ENCODE results near the gene COMMD6. TPM values are rescaled to one million over a fixed set of nuclear protein-coding genes. Genes with fewer than 3 reads are reported as not detected.

Gene COMMD6
- total and polyA plus RNA-seq, 2 experiments from 2014 or later = 34.9 to 339 TPM

DNA sequence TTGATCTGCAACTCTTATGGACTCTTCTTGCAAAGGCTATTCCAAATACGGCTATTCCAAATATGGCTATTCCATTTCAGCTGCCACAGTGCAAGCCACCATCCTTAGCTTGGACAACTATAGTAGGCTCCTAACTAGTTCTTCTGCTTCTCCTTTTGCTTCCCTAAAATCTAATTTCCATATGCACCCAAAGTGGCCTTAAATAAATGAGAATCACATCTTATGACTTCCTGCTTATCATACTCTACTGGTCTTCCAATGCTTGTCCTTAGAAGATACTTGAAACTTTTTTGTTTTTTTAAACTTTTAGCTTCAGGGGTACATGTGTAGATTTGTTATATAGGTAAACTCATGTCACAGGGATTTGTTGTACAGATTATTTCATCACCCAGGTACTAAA lies 16.8 kb upstream of the COMMD6 start (continued):
- TF ChIP-seq, protein P1, sequence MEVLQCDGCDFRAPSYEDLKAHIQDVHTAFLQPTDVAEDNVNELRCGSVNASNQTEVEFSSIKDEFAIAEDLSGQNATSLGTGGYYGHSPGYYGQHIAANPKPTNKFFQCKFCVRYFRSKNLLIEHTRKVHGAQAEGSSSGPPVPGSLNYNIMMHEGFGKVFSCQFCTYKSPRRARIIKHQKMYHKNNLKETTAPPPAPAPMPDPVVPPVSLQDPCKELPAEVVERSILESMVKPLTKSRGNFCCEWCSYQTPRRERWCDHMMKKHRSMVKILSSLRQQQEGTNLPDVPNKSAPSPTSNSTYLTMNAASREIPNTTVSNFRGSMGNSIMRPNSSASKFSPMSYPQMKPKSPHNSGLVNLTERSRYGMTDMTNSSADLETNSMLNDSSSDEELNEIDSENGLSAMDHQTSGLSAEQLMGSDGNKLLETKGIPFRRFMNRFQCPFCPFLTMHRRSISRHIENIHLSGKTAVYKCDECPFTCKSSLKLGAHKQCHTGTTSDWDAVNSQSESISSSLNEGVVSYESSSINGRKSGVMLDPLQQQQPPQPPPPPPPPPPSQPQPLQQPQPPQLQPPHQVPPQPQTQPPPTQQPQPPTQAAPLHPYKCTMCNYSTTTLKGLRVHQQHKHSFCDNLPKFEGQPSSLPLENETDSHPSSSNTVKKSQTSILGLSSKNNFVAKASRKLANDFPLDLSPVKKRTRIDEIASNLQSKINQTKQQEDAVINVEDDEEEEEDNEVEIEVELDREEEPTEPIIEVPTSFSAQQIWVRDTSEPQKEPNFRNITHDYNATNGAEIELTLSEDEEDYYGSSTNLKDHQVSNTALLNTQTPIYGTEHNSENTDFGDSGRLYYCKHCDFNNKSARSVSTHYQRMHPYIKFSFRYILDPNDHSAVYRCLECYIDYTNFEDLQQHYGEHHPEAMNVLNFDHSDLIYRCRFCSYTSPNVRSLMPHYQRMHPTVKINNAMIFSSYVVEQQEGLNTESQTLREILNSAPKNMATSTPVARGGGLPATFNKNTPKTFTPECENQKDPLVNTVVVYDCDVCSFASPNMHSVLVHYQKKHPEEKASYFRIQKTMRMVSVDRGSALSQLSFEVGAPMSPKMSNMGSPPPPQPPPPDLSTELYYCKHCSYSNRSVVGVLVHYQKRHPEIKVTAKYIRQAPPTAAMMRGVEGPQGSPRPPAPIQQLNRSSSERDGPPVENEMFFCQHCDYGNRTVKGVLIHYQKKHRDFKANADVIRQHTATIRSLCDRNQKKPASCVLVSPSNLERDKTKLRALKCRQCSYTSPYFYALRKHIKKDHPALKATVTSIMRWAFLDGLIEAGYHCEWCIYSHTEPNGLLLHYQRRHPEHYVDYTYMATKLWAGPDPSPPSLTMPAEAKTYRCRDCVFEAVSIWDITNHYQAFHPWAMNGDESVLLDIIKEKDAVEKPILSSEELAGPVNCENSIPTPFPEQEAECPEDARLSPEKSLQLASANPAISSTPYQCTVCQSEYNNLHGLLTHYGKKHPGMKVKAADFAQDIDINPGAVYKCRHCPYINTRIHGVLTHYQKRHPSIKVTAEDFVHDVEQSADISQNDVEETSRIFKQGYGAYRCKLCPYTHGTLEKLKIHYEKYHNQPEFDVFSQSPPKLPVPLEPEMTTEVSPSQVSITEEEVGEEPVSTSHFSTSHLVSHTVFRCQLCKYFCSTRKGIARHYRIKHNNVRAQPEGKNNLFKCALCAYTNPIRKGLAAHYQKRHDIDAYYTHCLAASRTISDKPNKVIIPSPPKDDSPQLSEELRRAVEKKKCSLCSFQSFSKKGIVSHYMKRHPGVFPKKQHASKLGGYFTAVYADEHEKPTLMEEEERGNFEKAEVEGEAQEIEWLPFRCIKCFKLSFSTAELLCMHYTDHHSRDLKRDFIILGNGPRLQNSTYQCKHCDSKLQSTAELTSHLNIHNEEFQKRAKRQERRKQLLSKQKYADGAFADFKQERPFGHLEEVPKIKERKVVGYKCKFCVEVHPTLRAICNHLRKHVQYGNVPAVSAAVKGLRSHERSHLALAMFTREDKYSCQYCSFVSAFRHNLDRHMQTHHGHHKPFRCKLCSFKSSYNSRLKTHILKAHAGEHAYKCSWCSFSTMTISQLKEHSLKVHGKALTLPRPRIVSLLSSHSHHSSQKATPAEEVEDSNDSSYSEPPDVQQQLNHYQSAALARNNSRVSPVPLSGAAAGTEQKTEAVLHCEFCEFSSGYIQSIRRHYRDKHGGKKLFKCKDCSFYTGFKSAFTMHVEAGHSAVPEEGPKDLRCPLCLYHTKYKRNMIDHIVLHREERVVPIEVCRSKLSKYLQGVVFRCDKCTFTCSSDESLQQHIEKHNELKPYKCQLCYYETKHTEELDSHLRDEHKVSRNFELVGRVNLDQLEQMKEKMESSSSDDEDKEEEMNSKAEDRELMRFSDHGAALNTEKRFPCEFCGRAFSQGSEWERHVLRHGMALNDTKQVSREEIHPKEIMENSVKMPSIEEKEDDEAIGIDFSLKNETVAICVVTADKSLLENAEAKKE (CRISPR knock-in tag; IDR thresholded peaks at IDR 0.05) = no peak

DNA sequence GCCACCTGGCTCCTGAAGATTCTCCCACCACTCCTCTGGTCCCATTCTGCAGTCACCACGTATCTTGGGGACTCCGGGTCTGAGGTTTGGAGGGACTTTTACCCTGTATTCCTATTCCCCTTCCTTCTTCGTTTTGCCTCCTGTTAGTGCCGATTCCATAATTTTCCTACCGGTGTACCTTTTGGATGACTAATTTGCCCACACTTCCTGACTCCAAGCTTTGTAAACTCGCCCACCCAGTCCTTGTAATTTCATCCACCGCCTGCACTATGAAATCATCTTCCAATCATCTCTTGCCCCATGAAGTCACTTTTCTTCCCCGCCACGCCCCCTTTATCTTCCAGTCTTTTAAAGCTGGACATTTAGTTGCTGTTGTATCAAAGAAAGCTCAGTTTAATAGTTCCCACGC lies 12.5 kb upstream of the COMMD6 start:
- H3K79me2 ChIP-seq (replicated peaks; ENCODE audit: insufficient read depth) = peaks cover 22% of the 10 kb centered on the region
- ATAC-seq = peak; percentile 25
- no peak for TF ChIP-seq ZNF331 (CRISPR knock-in tag; IDR thresholded peaks at IDR 0.05; ENCODE audit: low read depth)
- TF ChIP-seq JUNB (IDR thresholded peaks at IDR 0.05; ENCODE audit: unreplicated experiment) = no peak
- no peak for TF ChIP-seq STAT1 (IDR thresholded peaks at IDR 0.05; ENCODE audit: unreplicated experiment)
- no peak for TF ChIP-seq ZNF114 (CRISPR knock-in tag; IDR thresholded peaks at IDR 0.05)
- TF ChIP-seq, protein P2, sequence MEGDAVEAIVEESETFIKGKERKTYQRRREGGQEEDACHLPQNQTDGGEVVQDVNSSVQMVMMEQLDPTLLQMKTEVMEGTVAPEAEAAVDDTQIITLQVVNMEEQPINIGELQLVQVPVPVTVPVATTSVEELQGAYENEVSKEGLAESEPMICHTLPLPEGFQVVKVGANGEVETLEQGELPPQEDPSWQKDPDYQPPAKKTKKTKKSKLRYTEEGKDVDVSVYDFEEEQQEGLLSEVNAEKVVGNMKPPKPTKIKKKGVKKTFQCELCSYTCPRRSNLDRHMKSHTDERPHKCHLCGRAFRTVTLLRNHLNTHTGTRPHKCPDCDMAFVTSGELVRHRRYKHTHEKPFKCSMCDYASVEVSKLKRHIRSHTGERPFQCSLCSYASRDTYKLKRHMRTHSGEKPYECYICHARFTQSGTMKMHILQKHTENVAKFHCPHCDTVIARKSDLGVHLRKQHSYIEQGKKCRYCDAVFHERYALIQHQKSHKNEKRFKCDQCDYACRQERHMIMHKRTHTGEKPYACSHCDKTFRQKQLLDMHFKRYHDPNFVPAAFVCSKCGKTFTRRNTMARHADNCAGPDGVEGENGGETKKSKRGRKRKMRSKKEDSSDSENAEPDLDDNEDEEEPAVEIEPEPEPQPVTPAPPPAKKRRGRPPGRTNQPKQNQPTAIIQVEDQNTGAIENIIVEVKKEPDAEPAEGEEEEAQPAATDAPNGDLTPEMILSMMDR (conservative IDR thresholded peaks at IDR 0.05; ENCODE audit: low read depth in 2 of 2) = no peak
- TF ChIP-seq, protein P1 (CRISPR knock-in tag; IDR thresholded peaks at IDR 0.05) = no peak
- no peak for TF ChIP-seq EZH2phosphoT487 (IDR thresholded peaks at IDR 0.05; ENCODE audit: unreplicated experiment)
- no peak for TF ChIP-seq CREB1 (CRISPR knock-in tag; IDR thresholded peaks at IDR 0.05; ENCODE audit: low read depth)

More for the DNA sequence above, 12.5 kb upstream of the COMMD6 start:
- H3K27me3 Mint-ChIP-seq (ENCODE audit: insufficient read depth, low read depth, poor library complexity) = peaks cover 7% of the 10 kb centered on the region
- peaks cover 2% of the 10 kb centered on the region; the same call in 1 of the 2 replicates for H3K36me3 ChIP-seq (ENCODE audit: insufficient read depth)
- H3K27ac Mint-ChIP-seq = 0 out of 2 replicates have a peak overlapping the region, but pooled peaks have one; percentile 11
- peaks cover 3% of the 10 kb centered on the region; the same call in 2 of the 3 replicates for H3K36me3 Mint-ChIP-seq (ENCODE audit: low read depth)
- DNase-seq (ENCODE audit: low spot score) = peak; percentile 23
- no peak overlapping the region for H3K27ac ChIP-seq (ENCODE audit: low read depth)
- H3K9me2 ChIP-seq (ENCODE audit: insufficient read depth) = no peaks in the 10 kb centered on the region
- H4K20me1 ChIP-seq (replicated peaks; ENCODE audit: insufficient read depth) = no peaks in the 10 kb centered on the region
- peaks cover 12% of the 10 kb centered on the region for H3K4me1 Mint-ChIP-seq
- H3K4me1 ChIP-seq (ENCODE audit: insufficient read depth) = peaks cover 4% of the 10 kb centered on the region
- no peaks in the 10 kb centered on the region for H3K9me3 Mint-ChIP-seq
- peak overlapping the region; percentile 98 for H2AFZ ChIP-seq
- peak overlapping the region; percentile 97 for H3K4me3 Mint-ChIP-seq
- H3K27me3 ChIP-seq (ENCODE audit: insufficient read depth) = no peaks in the 10 kb centered on the region
- H3K4me2 ChIP-seq = peak overlapping the region; percentile 96
- peak overlapping the region; percentile 92 for H3K4me3 ChIP-seq
- H3F3A ChIP-seq (replicated peaks; ENCODE audit: low read depth) = no peaks in the 10 kb centered on the region
